ENCODE data around the gene ICE2. TPM values are rescaled to one million over a fixed set of nuclear protein-coding genes. Genes with fewer than 3 reads are reported as not detected.

Gene ICE2
- total and polyA plus RNA-seq, 4 donors, result 5.7 to 26.6 (median 16.8) TPM

- TF ChIP-seq ZBTB33 (IDR thresholded peaks at IDR 0.05) (no peak), FOXA1 (IDR thresholded peaks at IDR 0.05) (no peak), HNF4G (IDR thresholded peaks at IDR 0.05) (no peak)
These were observed 88.7 kb downstream of the ICE2 start (continued) for GRCh38 chr15:60390231-60390630.

- 62% methylated on average over 8 of the region's 8 CpGs for WGBS
- no peak overlapping the region for H3K4me3 ChIP-seq (ENCODE audit: low read depth in 1 of 3, low read length in 3 of 3)
- no peak for TF ChIP-seq RXRA (IDR thresholded peaks at IDR 0.05)
- TF ChIP-seq TAF1 (conservative IDR thresholded peaks at IDR 0.05), result no peak
- no peak for TF ChIP-seq SP1 (IDR thresholded peaks at IDR 0.05)
- no peak for TF ChIP-seq GABPA (IDR thresholded peaks at IDR 0.05 in 1 of 2, conservative IDR thresholded peaks at IDR 0.05 in 1 of 2)
- no peak for TF ChIP-seq ATF3 (IDR thresholded peaks at IDR 0.05)
- no peak for TF ChIP-seq REST (IDR thresholded peaks at IDR 0.05)
- TF ChIP-seq CTCF (IDR thresholded peaks at IDR 0.05; ENCODE audit: low read depth, low read length, missing input control), result no peak
- no peak for TF ChIP-seq MAX (IDR thresholded peaks at IDR 0.05)
- no peak for TF ChIP-seq NR2F2 (IDR thresholded peaks at IDR 0.05)
- TF ChIP-seq JUND (IDR thresholded peaks at IDR 0.05), result no peak
- no peak for TF ChIP-seq HNF4A (conservative IDR thresholded peaks at IDR 0.05)
- H3K27ac ChIP-seq (ENCODE audit: low read depth in 1 of 2, low read length in 2 of 2), result peak overlapping the region; percentile 21 to 23
- H3K9me3 ChIP-seq (ENCODE audit: control insufficient read depth in 4 of 4, low read length in 3 of 4), result no peaks in the 10 kb centered on the region
- H3K9ac ChIP-seq (ENCODE audit: low read depth in 1 of 2, low read length in 2 of 2), result no peak overlapping the region
- no peak for DNase-seq (ENCODE audit: low spot score)
- H3K36me3 ChIP-seq (ENCODE audit: control insufficient read depth in 4 of 4, insufficient read depth in 3 of 4, low read depth in 1 of 4, low read length in 3 of 4), result no peaks in the 10 kb centered on the region
- H3K4me1 ChIP-seq (ENCODE audit: control insufficient read depth in 4 of 4, insufficient read depth in 4 of 4, low read length in 3 of 4), result peaks cover 20 to 49% (median 34%) of the 10 kb centered on the region in 4 donors
- no peaks in the 10 kb centered on the region for H3K27me3 ChIP-seq (ENCODE audit: control insufficient read depth in 4 of 4, insufficient read depth in 4 of 4, low read length in 3 of 4)
These were observed 89.5 kb downstream of the ICE2 start for GRCh38 chr15:60389261-60390077.

All from liver (tissue), 9 donors.